Fibroblast of skin of left quadriceps (primary cell): ENCODE data around the gene CCDC6.
"Not testable (repeated sequence)": the region's sequence is repeated elsewhere in the genome, so short reads cannot be mapped to it uniquely, and the experiment has no call there.

Experiments
- DNase-seq, 2 experiments: peaks; one replicate each; pipeline ENCODE4 v3.0.0-alpha.2; 2013; ENCODE audit warnings: low read depth in 2 of 2

The CCDC6 gene

GRCh38 chr10:59770689-59771088 lies 135.7 kb downstream of the CCDC6 start:
- no peak for DNase-seq

GRCh38 chr10:59762505-59762904 lies 143.9 kb downstream of the CCDC6 start:
- DNase-seq = no peak

GRCh38 chr10:59757966-59758365 lies 148.4 kb downstream of the CCDC6 start:
- peak in 1 of 2 experiments; percentile 7 for DNase-seq

GRCh38 chr10:59754951-59755350 lies 151.4 kb downstream of the CCDC6 start:
- no peak for DNase-seq

GRCh38 chr10:59753267-59753666 lies 153.1 kb downstream of the CCDC6 start, which contains the start of gene MRLN:
TSS of gene MRLN (minus strand) at chr10:59753455.
- no peak for DNase-seq

GRCh38 chr10:59752278-59752940 lies 153.9 kb downstream of the CCDC6 start:
- no peak for DNase-seq

GRCh38 chr10:59750155-59750945 lies 156.0 kb downstream of the CCDC6 start:
- DNase-seq = no peak

GRCh38 chr10:59748834-59749233 lies 157.5 kb downstream of the CCDC6 start:
- DNase-seq = no peak

GRCh38 chr10:59745163-59745650 lies 161.1 kb downstream of the CCDC6 start:
- DNase-seq = no peak

GRCh38 chr10:59744762-59745161 lies 161.6 kb downstream of the CCDC6 start:
- DNase-seq = not testable (repeated sequence)

- not testable (repeated sequence) for DNase-seq
Measured at GRCh38 chr10:59744156-59744555, 162.2 kb downstream of the CCDC6 start.

- no peak for DNase-seq
Measured at GRCh38 chr10:59741583-59741982, 164.8 kb downstream of the CCDC6 start.

GRCh38 chr10:59741048-59741447 lies 165.3 kb downstream of the CCDC6 start:
- no peak for DNase-seq
